ENCODE data around the gene RUFY1. TPM values are rescaled to one million over a fixed set of nuclear protein-coding genes. Genes with fewer than 3 reads are reported as not detected.

Gene RUFY1
- total and polyA plus RNA-seq, 2 of the 13 experiments (the other 11 are each of a cell fraction or from before 2014, with no cell fraction given) = 19.9 to 31.9 TPM

DNA sequence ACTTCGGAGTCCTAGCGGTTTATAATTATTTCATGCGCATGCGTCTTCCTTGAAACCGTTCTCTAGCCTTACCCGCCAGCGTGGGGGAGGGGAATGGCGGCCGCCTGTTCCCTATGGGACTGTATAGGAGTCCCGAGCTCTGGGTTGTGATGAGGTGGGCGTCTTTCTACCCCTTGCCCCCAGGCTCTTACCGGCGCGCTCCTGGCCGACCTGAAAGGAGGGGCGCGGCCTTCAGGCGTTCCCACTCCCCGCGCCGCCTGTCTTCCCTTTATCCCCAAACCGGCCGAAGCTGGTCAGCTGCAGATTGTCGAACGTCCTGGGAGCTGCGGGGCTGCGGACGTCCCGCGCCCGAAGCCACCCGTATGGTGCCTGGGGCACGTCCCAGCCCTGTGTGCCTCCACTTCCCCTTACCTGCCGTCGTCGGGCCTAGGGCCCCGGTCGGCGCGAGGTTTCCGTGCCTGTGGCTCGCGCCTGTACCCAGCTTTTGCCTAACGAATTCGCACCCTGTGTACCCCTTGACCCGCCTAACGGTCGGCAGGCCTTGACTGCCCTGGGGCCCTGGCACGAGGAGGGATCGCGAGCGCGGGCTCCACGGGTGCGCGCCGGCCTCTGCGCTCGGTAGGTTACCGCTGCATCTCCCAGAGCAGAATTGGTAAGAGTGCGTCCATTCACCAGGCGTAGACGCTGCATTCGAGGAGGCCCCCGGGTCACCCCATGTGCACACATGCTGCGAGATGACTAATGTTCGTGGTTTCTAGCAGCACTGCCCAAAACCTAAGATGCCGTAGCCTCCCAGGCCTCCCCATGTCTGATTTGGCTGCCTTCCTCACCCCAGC is 73.8 kb downstream of the RUFY1 start (continued):
- TF ChIP-seq, protein P1, sequence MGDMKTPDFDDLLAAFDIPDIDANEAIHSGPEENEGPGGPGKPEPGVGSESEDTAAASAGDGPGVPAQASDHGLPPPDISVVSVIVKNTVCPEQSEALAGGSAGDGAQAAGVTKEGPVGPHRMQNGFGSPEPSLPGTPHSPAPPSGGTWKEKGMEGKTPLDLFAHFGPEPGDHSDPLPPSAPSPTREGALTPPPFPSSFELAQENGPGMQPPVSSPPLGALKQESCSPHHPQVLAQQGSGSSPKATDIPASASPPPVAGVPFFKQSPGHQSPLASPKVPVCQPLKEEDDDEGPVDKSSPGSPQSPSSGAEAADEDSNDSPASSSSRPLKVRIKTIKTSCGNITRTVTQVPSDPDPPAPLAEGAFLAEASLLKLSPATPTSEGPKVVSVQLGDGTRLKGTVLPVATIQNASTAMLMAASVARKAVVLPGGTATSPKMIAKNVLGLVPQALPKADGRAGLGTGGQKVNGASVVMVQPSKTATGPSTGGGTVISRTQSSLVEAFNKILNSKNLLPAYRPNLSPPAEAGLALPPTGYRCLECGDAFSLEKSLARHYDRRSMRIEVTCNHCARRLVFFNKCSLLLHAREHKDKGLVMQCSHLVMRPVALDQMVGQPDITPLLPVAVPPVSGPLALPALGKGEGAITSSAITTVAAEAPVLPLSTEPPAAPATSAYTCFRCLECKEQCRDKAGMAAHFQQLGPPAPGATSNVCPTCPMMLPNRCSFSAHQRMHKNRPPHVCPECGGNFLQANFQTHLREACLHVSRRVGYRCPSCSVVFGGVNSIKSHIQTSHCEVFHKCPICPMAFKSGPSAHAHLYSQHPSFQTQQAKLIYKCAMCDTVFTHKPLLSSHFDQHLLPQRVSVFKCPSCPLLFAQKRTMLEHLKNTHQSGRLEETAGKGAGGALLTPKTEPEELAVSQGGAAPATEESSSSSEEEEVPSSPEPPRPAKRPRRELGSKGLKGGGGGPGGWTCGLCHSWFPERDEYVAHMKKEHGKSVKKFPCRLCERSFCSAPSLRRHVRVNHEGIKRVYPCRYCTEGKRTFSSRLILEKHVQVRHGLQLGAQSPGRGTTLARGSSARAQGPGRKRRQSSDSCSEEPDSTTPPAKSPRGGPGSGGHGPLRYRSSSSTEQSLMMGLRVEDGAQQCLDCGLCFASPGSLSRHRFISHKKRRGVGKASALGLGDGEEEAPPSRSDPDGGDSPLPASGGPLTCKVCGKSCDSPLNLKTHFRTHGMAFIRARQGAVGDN (CRISPR knock-in tag; IDR thresholded peaks at IDR 0.05) = peak; percentile 97
- TF ChIP-seq ZNF891 (CRISPR knock-in tag; IDR thresholded peaks at IDR 0.05) = peak; percentile 50; the same call in 1 of the 2 replicates
- no peak for TF ChIP-seq ZNF124 (CRISPR knock-in tag; IDR thresholded peaks at IDR 0.05)
- TF ChIP-seq THAP11 (CRISPR knock-in tag; IDR thresholded peaks at IDR 0.05) = no peak; the same call in 1 of the 2 replicates
- TF ChIP-seq ZSCAN25 (CRISPR knock-in tag; IDR thresholded peaks at IDR 0.05) = 0 out of 2 replicates have a peak, but pooled peaks have one; percentile 9
- no peak for TF ChIP-seq ZNF207 (IDR thresholded peaks at IDR 0.05; ENCODE audit: borderline replicate concordance)
- no peak for TF ChIP-seq ZNF746 (CRISPR knock-in tag; IDR thresholded peaks at IDR 0.05)
- TF ChIP-seq ZBTB42 (CRISPR knock-in tag; IDR thresholded peaks at IDR 0.05) = peak; percentile 75; the same call in 1 of the 2 replicates
- TF ChIP-seq NFATC3 (CRISPR knock-in tag; IDR thresholded peaks at IDR 0.05) = peak; percentile 84; the same call in 1 of the 2 replicates
- TF ChIP-seq, protein P2, sequence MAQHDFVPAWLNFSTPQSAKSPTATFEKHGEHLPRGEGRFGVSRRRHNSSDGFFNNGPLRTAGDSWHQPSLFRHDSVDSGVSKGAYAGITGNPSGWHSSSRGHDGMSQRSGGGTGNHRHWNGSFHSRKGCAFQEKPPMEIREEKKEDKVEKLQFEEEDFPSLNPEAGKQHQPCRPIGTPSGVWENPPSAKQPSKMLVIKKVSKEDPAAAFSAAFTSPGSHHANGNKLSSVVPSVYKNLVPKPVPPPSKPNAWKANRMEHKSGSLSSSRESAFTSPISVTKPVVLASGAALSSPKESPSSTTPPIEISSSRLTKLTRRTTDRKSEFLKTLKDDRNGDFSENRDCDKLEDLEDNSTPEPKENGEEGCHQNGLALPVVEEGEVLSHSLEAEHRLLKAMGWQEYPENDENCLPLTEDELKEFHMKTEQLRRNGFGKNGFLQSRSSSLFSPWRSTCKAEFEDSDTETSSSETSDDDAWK (CRISPR knock-in tag; IDR thresholded peaks at IDR 0.05) = no peak
- TF ChIP-seq ETV6 (CRISPR knock-in tag; conservative IDR thresholded peaks at IDR 0.05) = peak; percentile 64; the same call in 1 of the 2 replicates
- no peak for TF ChIP-seq MBNL3 (CRISPR knock-in tag; conservative IDR thresholded peaks at IDR 0.05)
- peak; percentile 71; the same call in 1 of the 2 replicates for TF ChIP-seq MYC (CRISPR knock-in tag; IDR thresholded peaks at IDR 0.05; ENCODE audit: borderline replicate concordance)
- TF ChIP-seq, protein P3, sequence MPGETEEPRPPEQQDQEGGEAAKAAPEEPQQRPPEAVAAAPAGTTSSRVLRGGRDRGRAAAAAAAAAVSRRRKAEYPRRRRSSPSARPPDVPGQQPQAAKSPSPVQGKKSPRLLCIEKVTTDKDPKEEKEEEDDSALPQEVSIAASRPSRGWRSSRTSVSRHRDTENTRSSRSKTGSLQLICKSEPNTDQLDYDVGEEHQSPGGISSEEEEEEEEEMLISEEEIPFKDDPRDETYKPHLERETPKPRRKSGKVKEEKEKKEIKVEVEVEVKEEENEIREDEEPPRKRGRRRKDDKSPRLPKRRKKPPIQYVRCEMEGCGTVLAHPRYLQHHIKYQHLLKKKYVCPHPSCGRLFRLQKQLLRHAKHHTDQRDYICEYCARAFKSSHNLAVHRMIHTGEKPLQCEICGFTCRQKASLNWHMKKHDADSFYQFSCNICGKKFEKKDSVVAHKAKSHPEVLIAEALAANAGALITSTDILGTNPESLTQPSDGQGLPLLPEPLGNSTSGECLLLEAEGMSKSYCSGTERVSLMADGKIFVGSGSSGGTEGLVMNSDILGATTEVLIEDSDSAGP (CRISPR knock-in tag; IDR thresholded peaks at IDR 0.05; ENCODE audit: borderline replicate concordance) = peak; percentile 69
- 0 out of 2 replicates have a peak, but pooled peaks have one; percentile 33 for TF ChIP-seq SP5 (CRISPR knock-in tag; IDR thresholded peaks at IDR 0.05; ENCODE audit: borderline replicate concordance, low read depth)
- TF ChIP-seq KLF16 (CRISPR knock-in tag; IDR thresholded peaks at IDR 0.05) = no peak
- TF ChIP-seq, protein P4, sequence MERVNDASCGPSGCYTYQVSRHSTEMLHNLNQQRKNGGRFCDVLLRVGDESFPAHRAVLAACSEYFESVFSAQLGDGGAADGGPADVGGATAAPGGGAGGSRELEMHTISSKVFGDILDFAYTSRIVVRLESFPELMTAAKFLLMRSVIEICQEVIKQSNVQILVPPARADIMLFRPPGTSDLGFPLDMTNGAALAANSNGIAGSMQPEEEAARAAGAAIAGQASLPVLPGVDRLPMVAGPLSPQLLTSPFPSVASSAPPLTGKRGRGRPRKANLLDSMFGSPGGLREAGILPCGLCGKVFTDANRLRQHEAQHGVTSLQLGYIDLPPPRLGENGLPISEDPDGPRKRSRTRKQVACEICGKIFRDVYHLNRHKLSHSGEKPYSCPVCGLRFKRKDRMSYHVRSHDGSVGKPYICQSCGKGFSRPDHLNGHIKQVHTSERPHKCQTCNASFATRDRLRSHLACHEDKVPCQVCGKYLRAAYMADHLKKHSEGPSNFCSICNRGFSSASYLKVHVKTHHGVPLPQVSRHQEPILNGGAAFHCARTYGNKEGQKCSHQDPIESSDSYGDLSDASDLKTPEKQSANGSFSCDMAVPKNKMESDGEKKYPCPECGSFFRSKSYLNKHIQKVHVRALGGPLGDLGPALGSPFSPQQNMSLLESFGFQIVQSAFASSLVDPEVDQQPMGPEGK (CRISPR knock-in tag; IDR thresholded peaks at IDR 0.05) = peak; percentile 46; the same call in 1 of the 2 replicates
- no peak; the same call in 1 of the 2 replicates for TF ChIP-seq TP53 (CRISPR knock-in tag; conservative IDR thresholded peaks at IDR 0.05)
- TF ChIP-seq PCBP2 (optimal IDR thresholded peaks at IDR 0.05; ENCODE audit: low read depth, low read length, poor library complexity, severe bottlenecking) = no peak
- TF ChIP-seq ZNF782 (CRISPR knock-in tag; IDR thresholded peaks at IDR 0.05; ENCODE audit: borderline replicate concordance) = no peak
